NCI-H345 treated with DMSO at 0.1 percent for 48 hours (cell line): ENCODE data around the gene IGFL1.
"Not testable (repeated sequence)": the region's sequence is repeated elsewhere in the genome, so short reads cannot be mapped to it uniquely, and the experiment has no call there.

Source experiments
- DNase-seq: peaks from one replicate; lab custom pipeline; 2025; ENCODE audit not compliant: unreplicated experiment; lab: John Stamatoyannopoulos, UW

Gene IGFL1

DNA sequence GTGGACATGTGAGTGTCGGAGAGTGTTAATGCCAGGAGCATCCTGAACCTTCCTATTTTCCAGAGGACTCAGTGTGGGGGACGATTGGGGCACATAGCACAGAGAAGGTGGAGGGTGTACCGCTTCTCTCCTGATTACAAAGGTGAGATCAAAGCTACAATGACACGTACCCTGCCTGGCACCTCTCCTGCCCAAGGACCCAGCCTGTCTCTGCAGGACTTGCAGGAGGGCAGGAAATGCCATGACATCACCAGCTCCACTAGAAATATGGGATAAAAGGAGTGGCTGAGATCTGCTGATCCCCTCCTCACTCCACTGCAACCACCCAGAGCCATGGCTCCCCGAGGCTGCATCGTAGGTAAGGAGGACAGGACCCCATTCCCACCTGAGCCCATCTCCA is at the start of gene IGFL1:
TSS of gene IGFL1 (plus strand) at position 301 of the 400 bp plus-strand sequence. CDS start at position 334, 33 bp downstream.
- DNase-seq, result no peak

- DNase-seq, result no peak
These were observed 48.7 kb upstream of the IGFL1 start for GRCh38 chr19:46180701-46181387.

DNA sequence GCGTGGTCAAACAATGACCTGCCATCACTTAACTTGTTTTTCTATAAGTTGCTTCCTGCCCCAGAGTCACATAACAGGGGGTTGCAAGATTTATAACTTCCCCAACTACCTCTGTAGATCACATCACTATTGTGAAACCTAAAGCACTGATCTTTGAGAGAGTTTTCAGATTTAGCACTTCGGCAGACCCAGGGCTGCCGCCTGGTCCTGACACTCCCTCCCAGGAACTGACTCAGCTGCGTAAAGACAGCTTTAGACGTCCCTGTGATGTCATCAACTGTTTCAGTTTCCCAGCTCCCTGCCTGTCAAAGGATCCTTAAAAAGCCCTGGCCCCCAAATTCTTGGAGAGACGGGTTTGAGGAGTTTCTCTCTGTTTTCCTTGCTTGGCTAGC is 48.2 kb upstream of the IGFL1 start:
- no peak for DNase-seq

GRCh38 chr19:46182476-46182875 is 47.1 kb upstream of the IGFL1 start:
- no peak for DNase-seq

- not testable (repeated sequence) for DNase-seq
These were observed 44.5 kb upstream of the IGFL1 start for GRCh38 chr19:46184775-46185710.

DNA sequence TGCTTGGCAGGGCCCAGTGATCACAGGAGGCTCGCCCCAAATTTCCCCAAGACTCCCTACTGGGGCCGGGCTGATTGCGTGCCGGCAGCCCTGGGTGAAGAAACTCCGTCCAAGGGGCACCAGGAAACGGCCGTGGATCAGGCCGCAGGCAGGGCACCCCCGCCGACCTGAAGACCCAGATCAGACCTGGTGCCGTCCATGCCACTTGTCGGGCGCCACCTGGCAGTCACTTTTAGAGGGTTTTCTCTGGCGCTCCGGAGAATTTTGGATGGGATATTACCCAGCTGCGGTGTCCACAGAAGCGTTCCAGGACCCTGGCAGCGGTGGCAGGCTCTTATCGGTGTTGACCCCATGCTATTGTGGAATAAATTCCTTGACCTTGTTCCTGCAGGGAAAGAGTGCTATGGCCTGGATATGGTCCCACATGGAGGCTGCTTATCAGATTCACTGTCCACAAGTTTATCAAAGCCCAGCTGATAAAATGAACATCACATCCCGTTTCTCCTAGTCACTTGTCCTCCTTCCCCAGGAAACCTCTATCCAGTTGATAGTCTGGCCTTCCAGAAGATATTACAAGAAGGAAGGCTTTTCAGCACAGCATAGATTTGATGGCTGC is 43.3 kb upstream of the IGFL1 start:
- DNase-seq, result no peak

- DNase-seq, result no peak
These were observed 42.8 kb upstream of the IGFL1 start for GRCh38 chr19:46186717-46187101.

DNA sequence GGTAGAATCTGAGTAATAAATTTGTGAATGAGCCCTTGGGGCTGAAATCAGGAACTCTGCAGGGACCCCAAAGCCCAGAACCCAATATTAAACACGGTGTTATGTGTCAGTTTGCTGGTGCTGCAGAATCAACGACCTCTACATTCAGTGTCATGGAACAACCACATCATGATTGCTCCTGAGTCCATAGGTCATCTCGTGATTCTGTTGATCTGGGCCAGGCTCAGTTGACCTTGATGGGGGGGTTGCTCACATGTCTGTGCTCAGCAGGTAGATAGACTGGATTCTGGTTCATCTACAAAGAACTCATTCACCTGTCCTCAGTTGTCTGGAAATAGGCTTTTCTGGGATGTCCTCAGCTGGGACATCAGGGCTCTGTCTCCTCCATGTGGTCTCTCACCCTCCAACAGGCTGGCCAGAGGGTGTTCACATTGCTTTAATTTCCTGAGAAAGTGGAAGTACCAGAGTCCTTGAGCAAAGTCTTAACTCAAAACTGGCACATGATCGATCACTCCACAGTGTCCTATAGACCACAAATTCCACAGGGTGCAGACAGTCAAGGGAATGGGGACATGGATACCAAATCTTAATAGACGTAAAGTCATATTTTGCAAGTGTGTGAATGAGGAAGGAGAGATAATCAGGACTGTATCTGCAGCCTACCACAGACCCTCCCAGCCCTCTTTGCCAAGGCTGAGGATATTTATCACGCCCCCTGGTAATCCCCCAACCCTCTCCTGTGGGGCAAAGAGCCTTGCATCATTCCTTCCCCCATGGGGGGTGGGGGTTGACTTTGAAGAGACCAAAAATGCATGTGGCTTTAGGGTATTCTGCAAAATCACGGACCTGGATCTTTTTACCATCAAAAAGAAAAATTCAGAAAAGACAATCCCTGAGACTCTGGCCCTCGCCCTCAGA is 39.3 kb upstream of the IGFL1 start:
- no peak for DNase-seq

- no peak for DNase-seq
These were observed 38.2 kb upstream of the IGFL1 start for GRCh38 chr19:46191356-46191755.

- DNase-seq, result no peak
These were observed 37.6 kb upstream of the IGFL1 start for GRCh38 chr19:46191972-46192371.

- not testable (repeated sequence) for DNase-seq
These were observed 36.9 kb upstream of the IGFL1 start for GRCh38 chr19:46192626-46192991.

GRCh38 chr19:46192992-46193650 is 36.4 kb upstream of the IGFL1 start:
- no peak for DNase-seq

- no peak for DNase-seq
These were observed 35.9 kb upstream of the IGFL1 start for GRCh38 chr19:46193678-46194077.

DNA sequence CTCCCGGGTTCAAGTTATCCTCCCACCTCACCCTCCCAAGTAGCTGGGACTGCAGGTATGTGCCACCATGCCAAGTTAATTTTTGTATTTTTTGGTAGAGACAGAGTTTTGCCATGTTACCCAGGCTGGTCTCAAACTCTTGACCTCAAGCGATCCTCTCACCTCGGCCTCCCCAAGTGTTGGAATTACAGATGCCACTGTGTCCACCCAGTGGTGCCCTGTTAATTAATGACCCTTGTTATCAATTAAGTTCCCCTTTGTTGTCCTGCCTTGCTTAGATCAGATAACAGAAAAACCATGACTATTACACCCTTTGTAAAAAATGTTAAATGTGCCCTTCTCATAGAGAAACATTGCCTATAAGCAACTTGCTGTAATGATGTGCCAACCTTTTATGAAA is 34.4 kb upstream of the IGFL1 start:
- no peak for DNase-seq

DNA sequence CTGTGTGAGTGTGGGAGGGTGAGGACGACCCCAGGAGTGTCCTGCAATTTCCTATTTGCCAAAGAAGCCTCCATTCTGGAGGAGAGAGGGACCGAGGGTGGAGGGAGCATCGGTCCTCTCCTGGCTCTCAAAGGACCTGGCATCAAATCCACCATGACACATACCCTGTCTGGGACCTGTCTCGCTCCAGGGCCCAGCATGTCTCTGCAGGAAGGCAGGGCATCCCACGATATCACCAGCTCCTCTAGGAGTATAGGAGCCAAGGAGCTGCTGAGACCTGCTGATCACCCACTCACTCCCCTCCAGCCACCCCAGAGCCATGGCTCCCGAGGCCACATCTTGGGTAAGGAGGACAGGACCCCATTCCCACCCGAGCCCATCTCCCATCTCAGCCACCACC is 33.6 kb upstream of the IGFL1 start:
- DNase-seq, result not testable (repeated sequence)

GRCh38 chr19:46196410-46197124 is 33.0 kb upstream of the IGFL1 start:
- DNase-seq, result no peak

GRCh38 chr19:46197314-46198070 is 32.0 kb upstream of the IGFL1 start:
- no peak for DNase-seq

DNA sequence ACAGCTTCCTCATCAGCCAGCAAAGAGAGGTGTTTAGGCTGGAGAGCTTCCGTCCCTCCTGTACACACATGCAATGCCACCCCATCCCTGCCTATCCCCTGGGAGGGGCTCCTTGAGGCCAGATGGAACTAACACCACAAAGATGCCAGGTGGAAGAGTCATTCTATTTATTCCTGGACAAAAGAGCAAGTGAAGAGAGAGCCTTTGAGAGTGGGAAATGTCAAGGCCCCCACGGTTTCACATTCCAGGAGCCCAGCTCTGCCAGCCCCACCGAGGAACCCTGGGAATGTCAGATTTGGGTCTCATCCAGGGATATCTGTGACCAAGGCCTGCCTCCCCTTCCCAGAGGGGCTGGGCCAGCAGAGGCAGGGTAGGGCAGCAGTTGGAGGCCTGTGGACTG is 30.8 kb upstream of the IGFL1 start:
- no peak for DNase-seq
